NCI-H2196 (cell line): Measurements from ENCODE around the gene ANKRD33.
"Not testable (repeated sequence)": the region's sequence is repeated elsewhere in the genome, so short reads cannot be mapped to it uniquely, and the experiment has no call there.

Experiments used
- DNase-seq: peaks from one replicate; lab custom pipeline; 2025; ENCODE audit not compliant: unreplicated experiment; lab: John Stamatoyannopoulos, UW

Gene ANKRD33

DNA sequence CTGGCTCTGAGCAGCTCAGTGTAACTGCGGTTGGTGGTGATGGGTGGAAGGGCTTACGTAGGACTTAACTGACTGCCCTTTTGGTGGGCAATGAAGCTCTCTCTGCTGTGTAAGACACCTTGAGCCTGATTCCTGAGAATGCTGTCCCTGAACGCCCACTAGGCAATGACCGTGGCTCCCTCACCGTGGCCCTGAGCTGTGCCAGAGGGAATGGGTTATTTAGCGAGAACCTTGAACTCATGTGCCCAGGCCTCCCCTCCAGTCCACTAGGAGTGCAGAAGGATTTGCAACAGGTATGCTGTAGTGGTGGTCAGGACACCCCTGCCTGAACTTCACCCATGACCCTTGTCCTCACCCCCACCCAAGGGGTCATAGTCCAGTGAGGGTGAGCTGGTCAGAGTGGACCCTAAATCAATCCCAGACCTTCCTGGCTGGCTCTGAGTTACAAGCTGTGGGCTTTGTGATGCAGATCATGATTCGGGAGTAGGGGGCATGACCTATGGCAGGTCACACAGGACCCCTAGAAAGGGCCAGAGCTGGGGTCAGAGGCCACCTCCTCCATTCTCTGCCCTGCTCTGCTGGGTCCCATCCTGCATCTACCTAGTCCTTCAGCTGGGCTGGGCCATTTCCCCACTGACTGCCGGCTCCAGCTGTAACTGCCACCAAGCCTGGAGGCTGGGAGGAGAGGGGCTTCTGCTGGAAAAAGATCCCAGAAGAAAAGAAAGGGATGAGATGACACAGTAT lies 14.5 kb upstream of the ANKRD33 start:
- no peak for DNase-seq

DNA sequence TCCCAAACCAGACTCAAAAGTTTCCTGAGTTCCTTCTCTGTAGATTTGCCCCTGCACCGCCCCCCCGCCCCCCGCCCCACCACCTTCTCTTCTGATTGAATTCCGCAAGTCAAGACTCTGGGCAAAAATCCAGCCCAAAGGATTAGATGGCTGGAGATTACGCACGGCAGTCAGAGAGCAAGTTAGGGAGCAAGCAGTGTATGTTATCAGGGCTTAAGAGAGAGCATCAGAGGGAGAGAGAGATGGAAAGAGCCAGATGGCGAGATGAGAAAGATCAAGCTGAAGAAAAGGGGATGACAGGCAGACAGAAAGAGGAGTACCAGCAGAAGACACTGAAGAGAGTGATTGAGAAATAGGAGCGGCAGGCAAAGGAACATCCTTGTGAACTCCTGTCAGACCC lies 13.9 kb upstream of the ANKRD33 start:
- DNase-seq: no peak

DNA sequence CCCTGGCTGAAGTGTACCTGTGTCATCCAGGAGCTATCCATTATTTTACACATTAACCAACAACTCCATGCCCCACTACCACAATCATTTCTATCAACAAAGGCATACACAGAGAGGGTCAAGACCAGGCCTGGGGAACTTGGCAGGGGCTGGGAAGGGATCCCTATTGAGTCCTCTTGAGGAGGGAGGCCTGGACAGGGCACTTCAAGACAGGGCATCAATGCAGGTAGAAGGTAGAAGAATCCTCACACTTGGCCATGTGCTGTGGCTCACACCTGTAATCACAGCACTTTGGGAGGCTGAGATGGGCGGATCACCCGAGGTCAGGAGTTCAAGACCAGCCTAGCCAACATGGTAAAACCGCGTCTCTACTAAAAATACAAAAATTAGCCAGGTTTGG lies 13.4 kb upstream of the ANKRD33 start:
- no peak for DNase-seq

DNA sequence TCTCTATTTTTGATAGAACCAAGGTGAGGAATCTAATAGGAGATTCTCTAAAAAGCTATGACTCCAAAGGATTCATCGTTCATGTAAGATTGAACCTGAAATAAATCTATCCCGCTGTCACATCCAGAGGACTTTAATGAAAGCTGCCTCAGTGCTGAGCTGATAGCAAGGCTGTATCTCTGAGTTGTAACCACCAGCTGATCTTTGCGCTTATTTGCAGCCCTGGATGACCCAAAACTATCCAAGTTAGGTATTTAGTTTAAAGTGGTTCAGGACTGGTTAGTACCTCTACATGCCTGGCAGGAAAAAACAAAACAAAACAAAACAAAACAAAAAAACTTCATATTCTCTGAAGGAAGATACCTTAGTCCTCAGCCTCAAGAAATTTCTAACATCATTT lies 8.8 kb upstream of the ANKRD33 start:
- DNase-seq: no peak

DNA sequence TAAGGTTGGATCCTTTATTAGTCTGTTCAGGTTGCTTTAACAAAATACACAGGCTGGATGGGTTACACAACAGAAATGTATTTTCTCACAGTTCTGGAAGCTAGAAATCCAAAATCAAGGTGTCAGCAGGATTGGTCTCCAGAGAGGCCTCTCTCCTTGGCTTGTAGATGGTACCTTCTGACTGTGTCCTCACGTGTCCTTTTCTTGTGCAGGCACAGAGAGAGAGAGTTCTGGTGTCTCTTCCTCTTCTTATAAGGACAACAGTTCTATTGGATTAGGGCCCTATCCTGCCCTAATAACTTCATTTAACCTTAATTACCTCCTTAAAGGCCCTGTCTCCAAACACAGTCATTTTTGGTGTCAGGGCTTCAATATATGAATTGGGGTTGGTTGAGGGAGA lies 4.6 kb upstream of the ANKRD33 start:
- no peak for DNase-seq

DNA sequence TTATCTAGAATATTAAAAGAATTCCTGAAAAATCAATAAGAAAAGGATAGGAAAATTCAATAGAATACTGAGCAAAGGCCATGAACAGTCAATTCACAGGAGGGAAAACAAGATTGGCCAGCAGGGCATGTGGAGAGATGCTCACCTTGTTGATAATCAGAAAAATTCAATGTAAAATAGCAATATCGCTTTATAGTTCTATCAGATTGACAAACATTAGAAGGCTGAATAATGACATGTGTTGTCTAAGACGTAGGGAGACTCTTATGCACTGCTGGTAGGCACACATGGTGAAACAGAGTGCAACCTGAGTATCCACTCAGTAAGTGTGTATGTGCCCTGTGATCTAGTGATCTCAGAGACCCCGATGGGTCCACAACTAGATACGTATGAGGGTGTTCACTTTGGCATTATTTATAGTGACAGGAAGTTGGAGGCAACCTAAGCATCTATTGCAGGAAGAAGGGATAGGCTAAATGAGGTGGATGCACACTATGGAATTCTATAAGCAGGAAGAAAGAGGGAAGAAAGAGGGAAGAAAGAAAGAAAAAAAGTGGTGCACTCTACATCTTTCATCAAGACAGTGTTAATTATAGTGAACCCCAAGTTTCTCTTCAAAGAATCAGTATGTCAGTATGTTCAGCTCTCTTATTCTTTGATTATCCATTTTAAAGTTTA lies 3.8 kb upstream of the ANKRD33 start:
- DNase-seq: no peak

DNA sequence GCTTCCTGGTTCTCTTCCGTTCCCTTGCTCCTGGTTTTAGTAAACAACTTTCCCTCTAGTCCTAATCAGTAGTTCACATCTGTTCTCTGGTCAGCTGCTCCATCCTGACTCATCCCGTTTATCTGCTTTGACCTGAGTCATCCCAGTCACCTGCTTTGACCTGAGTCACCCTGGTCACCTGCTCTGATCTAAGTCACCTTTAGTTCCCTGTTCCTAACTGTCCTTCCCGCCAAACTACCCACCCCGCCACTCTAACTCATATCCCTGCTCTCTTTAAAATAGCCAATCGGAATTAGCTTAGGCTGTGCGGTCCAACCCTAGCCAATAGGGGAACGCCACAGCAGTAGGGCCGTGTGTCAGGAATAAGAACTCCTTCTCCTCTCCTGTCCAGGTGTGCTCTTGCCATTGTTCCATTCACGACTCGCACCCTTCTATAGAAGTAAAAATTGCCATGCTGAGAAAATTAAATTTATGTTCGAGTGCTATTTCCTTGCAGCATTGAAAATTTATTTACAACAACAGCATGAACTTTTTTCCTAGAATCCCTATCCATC lies 3.1 kb upstream of the ANKRD33 start:
- DNase-seq: no peak

DNA sequence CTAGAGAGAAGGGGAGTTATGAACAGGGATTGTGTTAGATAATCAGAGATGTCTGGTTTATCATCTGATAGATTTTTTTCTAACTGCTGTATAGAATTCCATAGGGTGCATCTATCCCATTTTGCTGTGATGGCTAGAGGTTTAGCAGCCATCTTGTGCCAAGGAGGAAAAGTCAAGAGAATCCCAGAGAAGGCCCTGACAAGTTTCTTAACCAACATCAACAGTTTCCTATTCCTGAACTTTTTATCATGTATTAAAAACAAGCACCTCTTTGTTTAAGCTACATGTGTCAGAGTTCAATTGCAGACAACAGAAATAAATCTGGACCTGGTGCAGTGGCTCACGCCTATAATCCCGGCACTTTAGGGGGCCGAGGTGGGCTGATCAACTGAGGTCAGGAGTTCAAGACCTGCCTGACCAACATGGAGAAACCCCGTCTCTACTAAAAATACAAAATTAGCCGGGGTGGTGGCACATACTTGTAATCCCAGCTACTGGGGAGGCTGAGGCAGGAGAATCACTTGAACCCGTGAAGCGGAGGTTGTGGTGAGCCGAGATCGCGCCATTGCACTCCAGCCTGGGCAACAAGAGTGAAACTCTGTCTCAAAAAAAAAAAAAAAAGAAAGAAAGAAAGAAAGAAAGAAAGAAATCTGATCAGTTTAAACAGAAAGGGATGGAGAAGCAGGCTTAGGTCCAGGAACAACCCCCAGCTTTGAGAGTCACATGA lies 2.4 kb upstream of the ANKRD33 start:
- not testable (repeated sequence) for DNase-seq

DNA sequence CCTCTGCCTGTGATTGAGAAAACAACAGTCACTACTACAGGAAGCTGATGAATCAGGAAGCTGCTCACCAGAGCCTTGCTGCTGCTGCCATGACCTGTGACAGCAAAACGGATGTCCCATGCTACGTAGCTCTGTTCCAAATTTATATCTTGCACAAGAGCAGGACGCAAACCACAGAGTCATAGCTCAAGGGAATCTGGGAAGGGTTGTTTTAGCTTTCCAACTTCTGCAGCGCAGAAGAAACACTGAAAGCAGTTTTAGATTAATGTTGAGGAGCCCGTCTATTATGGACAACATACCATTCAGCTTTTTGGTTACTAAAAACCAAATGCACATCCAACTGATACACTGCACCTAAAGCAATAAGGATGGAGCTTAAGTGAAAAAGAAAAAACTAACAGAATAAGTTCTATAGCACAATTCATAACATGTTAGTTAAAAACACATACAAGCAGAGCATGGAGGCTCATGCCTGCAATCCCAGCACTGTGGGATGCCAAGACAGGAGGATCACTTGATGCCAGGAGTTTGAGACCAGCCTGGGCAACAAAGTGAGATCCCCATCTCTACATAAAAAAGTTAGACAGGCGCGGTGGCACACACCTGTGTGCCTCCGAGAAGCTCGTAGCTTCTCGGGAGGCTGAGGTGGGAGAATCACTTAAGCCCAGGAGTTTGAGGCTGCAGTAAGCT lies 1.7 kb upstream of the ANKRD33 start:
- no peak for DNase-seq

DNA sequence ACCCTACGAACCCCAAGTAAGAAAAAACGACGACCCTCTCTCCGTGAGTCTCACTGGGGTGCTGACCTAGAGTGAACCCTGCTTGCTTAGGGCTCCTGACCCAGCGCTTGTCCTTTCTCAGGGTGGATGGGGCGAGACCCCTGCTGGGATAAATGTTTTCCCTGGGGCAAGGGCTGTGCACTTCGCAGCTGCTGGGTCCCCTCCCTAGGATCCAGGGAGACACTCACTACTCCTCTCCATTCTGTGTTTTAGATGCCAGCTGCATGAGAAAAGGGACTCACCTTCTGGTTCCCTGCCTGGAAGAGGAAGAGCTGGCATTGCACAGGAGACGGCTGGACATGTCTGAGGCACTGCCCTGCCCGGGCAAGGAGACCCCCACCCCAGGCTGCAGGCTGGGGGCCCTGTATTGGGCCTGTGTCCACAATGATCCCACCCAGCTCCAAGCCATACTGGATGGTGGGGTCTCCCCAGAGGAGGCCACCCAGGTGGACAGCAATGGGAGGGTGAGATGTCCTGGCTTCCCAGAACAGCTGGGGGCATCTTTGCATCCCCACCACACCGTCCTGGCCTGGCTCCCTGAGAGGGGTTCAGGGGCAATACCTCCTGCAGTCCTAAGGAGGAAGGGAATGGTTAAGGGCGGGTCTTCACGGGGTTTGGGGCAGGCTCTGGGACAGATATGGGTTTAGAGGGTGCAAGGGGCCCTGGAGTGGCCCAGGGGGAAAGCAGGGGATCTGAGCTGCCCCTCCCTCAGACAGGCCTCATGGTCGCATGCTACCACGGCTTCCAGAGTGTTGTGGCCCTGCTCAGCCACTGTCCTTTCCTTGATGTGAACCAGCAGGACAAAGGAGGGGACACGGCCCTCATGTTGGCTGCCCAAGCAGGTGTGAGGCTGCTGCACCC lies 663 bp downstream of the ANKRD33 start:
- no peak for DNase-seq

DNA sequence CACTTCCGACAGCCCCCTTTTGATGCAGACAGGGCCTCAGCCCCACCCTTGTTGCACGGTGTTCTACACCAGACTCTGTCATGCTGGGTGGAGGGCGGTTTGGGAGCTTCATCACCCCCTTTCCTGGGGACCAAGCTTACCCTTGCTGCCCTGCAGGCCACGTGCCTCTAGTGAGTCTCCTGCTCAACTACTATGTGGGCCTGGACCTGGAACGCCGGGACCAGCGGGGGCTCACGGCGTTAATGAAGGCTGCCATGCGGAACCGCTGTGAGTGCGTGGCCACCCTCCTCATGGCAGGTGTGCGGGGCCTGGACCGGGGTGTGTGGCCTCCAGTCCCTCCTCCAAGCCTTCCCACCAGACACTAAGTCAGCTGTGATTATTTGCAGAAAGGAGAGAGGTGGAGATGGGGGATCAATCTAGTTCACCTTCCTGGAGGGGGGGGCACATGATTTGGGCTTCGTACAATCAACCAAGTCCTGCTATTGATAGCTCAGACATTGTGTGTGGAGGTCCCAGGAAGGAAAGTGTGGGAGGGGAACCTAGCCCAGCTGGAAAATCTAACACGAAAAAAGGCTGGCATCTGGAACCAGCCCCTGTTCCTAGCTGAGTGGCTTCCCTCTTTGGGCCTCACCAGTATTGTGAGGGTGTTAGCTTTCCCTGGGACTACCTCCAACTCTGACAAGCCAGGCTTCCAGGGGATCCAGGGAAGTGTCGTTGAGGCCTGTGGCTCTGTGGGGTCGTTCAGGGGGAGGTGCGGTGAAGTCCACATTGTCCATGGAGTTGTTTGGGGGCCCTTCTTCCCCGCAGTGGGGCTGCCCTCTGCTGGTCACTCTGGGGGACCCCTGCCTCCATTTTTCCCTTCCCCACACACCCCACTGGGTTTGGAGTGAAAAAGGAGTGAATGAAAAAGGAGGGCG lies 1.6 kb downstream of the ANKRD33 start:
- no peak for DNase-seq

DNA sequence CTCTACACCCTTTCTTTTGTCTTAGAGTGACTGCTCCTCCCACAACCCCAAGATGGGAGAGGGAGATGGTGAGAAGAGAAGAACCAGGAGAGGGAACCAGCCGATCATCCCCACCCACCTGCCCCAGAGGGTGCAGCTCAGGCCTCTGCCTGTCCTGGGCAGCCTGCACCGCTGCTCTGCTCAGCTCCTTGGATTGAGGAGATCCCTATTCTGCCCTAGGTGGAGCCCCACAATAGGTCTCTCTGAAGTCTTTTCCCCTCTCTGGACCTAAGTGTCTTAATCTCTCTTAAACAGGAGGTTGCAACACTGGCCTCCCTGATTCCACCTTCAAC lies 2.2 kb downstream of the ANKRD33 start:
- DNase-seq: no peak

DNA sequence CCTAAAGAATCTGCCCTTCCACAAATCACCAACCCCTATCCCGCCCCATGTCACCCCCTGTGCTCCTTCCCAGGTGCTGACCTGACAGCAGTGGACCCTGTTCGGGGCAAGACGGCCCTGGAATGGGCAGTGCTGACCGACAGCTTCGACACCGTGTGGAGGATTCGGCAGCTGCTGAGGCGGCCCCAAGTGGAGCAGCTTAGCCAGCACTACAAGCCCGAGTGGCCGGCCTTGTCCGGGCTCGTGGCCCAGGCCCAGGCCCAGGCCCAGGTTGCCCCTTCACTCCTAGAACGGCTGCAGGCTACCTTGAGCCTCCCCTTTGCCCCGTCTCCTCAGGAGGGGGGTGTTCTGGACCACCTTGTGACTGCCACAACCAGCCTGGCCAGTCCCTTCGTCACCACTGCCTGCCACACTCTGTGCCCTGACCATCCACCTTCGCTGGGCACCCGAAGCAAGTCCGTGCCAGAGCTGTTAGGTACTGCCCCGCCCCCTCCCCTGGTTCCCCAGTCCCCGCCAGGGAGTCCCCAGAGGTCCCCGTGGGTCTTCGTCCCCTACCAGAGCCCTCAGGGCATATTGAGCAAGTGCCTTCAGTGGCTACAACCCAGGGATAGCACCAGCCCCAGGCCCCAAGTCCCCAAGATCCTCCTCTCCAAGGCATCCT lies 2.7 kb downstream of the ANKRD33 start:
- no peak for DNase-seq

DNA sequence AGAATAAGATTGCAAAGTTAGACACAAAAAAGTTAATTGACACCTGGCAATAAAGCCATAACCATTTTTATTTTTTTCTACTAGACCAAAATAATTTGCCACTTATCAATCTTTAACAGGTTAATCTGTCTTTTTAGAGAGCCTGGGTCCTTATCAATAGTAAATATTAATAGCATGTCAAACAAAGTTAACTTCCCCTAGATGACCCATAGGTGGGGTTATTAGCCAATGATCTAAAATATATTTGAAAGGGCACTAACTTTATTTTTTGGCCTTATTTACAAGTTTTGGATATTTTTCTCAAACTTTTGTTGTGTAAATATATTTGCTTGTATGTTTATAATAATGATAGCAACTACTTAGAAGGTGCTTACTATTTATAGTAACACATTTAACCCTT lies 3.9 kb downstream of the ANKRD33 start:
- DNase-seq: peak; percentile 15

DNA sequence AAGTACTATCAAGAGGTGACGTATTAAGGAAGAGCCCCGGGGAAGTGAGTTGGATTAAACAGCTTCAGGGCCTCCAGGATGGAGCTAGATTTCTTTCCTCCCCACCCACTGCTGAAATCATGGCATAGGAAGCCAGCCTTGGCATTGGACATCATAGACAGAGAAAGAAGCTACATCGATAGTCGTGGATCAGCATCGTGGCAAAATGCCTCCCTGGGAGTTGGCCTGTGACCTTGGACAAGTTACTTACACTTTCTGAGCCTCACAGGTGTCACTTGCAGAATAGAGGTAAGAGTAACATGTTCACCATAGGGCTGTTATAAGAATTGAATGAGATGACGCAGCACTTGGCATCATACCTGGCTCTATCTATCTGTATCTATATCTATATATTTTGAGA lies 5.9 kb downstream of the ANKRD33 start:
- no peak for DNase-seq

DNA sequence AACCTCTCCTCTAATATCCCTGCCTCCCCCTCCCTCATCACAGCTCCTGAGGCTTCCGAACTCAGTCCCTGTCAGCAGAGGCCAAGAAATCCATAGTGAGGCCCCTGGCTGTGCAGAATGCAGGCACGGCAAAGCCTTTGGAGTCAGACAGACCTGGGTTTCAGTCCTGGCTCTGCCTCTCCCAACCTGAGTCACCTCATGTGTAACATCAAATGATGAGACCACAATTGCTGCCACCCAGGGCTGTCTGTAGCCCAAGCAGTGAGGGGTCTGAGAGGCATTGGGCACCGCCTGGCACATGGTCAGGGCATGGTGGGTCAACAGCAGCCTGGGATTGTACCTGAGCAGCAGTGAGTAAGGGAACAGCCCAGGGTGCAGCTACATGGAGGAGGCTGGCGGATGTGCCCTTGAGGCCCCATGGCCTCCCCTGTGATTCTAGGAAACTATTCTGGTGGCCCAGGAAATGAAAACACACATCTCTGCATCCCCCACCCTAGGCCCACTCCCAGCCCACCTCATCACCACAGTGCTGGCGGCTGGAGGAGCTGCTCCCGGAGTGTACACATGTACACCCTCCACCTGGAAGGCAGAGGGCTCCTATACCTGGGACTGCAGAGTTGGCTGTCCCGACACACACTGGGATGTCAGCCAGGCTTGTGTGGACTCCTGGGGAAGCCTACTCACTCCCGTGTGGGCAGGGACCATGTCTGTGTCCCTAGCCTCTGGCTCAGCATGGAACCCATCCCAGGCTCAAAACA lies 7.7 kb downstream of the ANKRD33 start:
- no peak for DNase-seq

DNA sequence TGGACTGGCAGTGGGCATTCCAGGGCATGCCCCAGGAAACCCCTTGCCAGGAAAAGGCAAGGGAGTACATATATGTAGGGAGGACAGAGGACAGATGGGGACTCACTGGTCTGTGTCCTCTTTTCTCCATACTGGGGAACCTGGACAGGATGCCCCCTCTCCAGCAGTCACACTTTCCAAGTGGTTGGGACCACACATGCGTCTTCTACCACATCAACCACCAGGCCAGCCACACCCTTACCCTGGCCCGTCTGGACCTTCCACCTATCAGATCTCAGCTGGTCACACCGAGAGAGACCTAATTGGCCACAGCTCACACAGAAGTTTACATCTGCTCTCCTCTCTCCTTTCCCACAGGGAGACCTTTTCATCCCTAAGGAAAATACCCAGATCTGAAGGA lies 8.3 kb downstream of the ANKRD33 start:
- DNase-seq: no peak

DNA sequence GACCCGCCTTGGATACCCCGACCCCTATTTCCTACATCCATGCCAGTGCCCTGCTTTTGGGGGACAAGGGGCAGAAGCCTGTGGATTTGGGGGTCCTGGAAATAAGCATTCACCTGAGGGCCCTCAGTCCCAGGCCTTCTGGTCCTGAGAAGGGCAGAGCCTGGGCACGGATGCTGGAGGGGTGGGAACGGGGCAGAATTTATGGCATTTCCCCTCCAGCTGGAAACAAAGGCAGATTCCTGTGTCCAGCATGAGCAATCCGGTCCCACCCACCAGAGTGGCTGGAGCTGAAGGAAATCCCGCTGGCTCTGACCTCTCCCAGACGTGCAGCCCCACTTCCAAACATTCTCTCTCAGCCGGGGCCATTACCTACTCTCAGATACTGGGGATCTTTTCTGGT lies 9.3 kb downstream of the ANKRD33 start:
- DNase-seq: no peak
